Measurements from ENCODE around the gene ALDH3A1.

DNA sequence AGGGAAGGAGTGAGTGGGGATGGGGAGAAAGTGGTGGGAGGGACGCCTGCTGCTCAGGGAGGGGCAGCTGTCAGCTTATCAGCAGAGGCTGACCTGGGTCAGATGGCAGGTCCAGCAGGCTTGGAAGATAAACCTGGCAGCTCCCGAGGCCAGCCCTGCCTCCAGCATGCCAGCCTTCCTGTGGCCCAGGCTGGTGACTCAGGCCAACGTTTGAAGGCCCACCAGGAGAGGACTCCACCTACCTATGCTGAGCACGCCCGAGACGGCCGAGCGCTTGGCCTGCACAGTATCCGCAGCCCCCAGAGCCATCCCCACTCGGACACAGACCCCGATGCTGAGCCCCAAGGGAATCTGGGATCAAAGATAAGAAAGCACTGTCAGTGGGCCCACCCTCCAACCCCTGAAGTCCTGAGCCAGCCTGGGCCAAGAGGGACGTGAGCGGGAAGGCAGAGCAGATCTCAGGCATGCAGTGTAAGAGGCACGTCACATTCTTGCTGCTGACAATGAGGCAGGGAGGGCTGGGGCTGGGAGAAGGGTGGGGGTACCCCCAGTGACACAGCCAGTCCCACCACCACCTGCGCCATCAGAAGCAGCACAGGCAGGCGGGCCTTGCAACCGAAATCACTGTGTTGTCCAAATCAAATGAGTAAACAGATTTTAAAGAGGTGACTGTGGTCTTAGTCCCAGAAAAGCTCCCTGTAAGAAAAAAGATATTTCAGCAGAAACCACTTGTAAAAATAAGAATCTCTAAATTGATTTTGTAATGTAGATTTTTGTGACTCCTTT, 44.1 kb downstream of the ALDH3A1 start:
- TF ChIP-seq, protein P1, sequence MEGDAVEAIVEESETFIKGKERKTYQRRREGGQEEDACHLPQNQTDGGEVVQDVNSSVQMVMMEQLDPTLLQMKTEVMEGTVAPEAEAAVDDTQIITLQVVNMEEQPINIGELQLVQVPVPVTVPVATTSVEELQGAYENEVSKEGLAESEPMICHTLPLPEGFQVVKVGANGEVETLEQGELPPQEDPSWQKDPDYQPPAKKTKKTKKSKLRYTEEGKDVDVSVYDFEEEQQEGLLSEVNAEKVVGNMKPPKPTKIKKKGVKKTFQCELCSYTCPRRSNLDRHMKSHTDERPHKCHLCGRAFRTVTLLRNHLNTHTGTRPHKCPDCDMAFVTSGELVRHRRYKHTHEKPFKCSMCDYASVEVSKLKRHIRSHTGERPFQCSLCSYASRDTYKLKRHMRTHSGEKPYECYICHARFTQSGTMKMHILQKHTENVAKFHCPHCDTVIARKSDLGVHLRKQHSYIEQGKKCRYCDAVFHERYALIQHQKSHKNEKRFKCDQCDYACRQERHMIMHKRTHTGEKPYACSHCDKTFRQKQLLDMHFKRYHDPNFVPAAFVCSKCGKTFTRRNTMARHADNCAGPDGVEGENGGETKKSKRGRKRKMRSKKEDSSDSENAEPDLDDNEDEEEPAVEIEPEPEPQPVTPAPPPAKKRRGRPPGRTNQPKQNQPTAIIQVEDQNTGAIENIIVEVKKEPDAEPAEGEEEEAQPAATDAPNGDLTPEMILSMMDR (conservative IDR thresholded peaks at IDR 0.05; ENCODE audit: low read depth, low read length), result no peak
- TF ChIP-seq EZH2 (IDR thresholded peaks at IDR 0.05; ENCODE audit: borderline replicate concordance, low read depth, low read length, poor library complexity, severe bottlenecking), result no peak

Measured in A673 (cell line).